ENCODE measurements around the gene TMEM50B. TPM values are rescaled to one million over a fixed set of nuclear protein-coding genes. Genes with fewer than 3 reads are reported as not detected.
A peak's percentile ranks its signal among the peaks of the same experiment; 100 is the strongest.

The TMEM50B gene
- total RNA-seq (10 to 100 TPM; 27.7 to 85.5 (median 41.4) TPM), polyA plus RNA-seq (100 to 1,000 TPM in 1 of 3 donors, 10 to 100 TPM in 2; 45.3 to 122 (median 53.3) TPM)
- long read RNA-seq, donor 1, transcript TMEM50B-210 (7 exons, 2,375 nt), result major isoform, 23 of 27 reads
- long read RNA-seq, donor 1, partial matches to known transcripts, result 0 of 27 reads
- long read RNA-seq, donor 1, other reads (novel, unspliced or antisense), result 0 of 27 reads
- long read RNA-seq, donor 2, transcript TMEM50B-210 (7 exons, 2,375 nt), result major isoform, 20 of 21 reads
- long read RNA-seq, donor 2, partial matches to known transcripts, result 0 of 21 reads
- long read RNA-seq, donor 2, other reads (novel, unspliced or antisense), result 0 of 21 reads
- long read RNA-seq, donor 3, transcript TMEM50B-210 (7 exons, 2,375 nt), result major isoform, 25 of 26 reads
- long read RNA-seq, donor 3, partial matches to known transcripts, result 0 of 26 reads
- long read RNA-seq, donor 3, other reads (novel, unspliced or antisense), result 0 of 26 reads
- long read RNA-seq, donor 4, transcript TMEM50B-210 (7 exons, 2,375 nt), result major isoform, 33 of 42 reads
- long read RNA-seq, donor 4, partial matches to known transcripts, result 2 of 42 reads
- long read RNA-seq, donor 4, other reads (novel, unspliced or antisense), result 7 of 42 reads
- long read RNA-seq, donor 5, transcript TMEM50B-210 (7 exons, 2,375 nt), result major isoform, 110 of 135 reads
- long read RNA-seq, donor 5, partial matches to known transcripts, result 3 of 135 reads
- long read RNA-seq, donor 5, other reads (novel, unspliced or antisense), result 18 of 135 reads
- long read RNA-seq, donor 6, transcript TMEM50B-210 (7 exons, 2,375 nt), result major isoform, 33 of 42 reads
- long read RNA-seq, donor 6, partial matches to known transcripts, result 1 of 42 reads
- long read RNA-seq, donor 6, other reads (novel, unspliced or antisense), result 3 of 42 reads
- long read RNA-seq, donor 7, transcript TMEM50B-210 (7 exons, 2,375 nt), result major isoform, 13 of 17 reads
- long read RNA-seq, donor 7, partial matches to known transcripts, result 0 of 17 reads
- long read RNA-seq, donor 7, other reads (novel, unspliced or antisense), result 0 of 17 reads
- long read RNA-seq, donor 8, transcript TMEM50B-210 (7 exons, 2,375 nt), result major isoform, 25 of 25 reads
- long read RNA-seq, donor 8, partial matches to known transcripts, result 0 of 25 reads
- long read RNA-seq, donor 8, other reads (novel, unspliced or antisense), result 0 of 25 reads
- long read RNA-seq, donor 9, transcript TMEM50B-210 (7 exons, 2,375 nt), result major isoform, 22 of 26 reads
- long read RNA-seq, donor 9, partial matches to known transcripts, result 0 of 26 reads
- long read RNA-seq, donor 9, other reads (novel, unspliced or antisense), result 0 of 26 reads
- long read RNA-seq, donor 10, partial matches to known transcripts, result 0 of 4 reads
- long read RNA-seq, donor 10, other reads (novel, unspliced or antisense), result 0 of 4 reads

DNA sequence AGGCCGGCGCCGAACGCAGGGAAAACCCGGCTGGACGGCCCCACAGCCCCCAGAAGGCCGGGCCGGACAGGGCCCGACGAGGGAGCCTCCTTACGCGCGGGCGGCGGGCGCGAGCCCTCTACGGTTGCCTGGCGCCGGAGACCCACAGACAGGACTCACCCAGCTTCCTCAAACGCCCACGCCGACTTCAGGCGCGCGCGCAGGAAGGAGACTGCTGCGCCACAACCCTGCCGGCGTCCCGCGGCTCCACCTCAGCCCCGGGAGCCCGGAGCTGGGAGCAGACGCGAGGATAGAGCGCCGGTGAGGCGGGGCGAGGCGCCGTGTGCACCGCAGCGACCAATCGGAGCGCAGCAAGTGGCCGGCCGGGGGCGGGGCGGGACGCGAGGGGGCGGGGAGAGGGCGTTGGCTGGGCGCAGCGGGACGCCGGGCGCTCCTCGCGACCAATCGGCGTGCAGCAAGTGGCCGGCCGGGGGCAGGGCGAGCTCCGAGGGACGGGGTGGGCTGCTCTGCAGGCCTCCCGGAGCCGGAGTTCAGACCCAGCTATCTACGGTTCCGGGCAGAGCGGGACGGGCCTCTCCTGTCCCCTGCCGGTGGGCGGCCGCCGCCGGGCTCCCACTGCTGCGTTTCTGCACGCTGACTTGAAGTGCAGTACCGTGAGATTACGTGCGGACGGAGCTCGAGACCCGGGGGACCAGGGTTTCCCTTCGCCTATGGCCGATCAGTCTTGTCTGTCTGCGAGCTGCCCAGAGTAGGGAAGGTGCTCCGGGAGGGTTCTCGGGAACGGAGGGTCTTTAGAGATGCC is at the start of gene TMEM50B:
Gene TMEM50B, minus strand, starts transcription at position 296 of the 802 bp plus-strand sequence. CDS start 11,089 bp downstream, outside the sequence.
- peaks cover 0 to 16% of the 10 kb centered on the region in 2 donors for H3K4me1 ChIP-seq (replicated peaks in 1 of 2)
- TF ChIP-seq, protein P1, sequence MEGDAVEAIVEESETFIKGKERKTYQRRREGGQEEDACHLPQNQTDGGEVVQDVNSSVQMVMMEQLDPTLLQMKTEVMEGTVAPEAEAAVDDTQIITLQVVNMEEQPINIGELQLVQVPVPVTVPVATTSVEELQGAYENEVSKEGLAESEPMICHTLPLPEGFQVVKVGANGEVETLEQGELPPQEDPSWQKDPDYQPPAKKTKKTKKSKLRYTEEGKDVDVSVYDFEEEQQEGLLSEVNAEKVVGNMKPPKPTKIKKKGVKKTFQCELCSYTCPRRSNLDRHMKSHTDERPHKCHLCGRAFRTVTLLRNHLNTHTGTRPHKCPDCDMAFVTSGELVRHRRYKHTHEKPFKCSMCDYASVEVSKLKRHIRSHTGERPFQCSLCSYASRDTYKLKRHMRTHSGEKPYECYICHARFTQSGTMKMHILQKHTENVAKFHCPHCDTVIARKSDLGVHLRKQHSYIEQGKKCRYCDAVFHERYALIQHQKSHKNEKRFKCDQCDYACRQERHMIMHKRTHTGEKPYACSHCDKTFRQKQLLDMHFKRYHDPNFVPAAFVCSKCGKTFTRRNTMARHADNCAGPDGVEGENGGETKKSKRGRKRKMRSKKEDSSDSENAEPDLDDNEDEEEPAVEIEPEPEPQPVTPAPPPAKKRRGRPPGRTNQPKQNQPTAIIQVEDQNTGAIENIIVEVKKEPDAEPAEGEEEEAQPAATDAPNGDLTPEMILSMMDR (IDR thresholded peaks at IDR 0.05), result peak; percentile 17 to 71 (median 60)
- peak; percentile 92 to 96 for TF ChIP-seq POLR2A (IDR thresholded peaks at IDR 0.05)
- H3K9me3 ChIP-seq (replicated peaks in 1 of 3), result no peaks in the 10 kb centered on the region
- DNase-seq, result peak; percentile 96 to 98 (median 97)
- no peaks in the 10 kb centered on the region for H3K36me3 ChIP-seq (replicated peaks in 1 of 2)
- H3K4me3 ChIP-seq, result peak within 1 kb of the TSS; percentile 31 to 92 (median 88)
- peak within 1 kb of the TSS; percentile 93 to 99 (median 97) for H3K27ac ChIP-seq
- no peaks in the 10 kb centered on the region for H3K27me3 ChIP-seq
- WGBS, 4 donors, result 0% methylated on average over 8 to 93 of the region's 93 CpGs
- intact Hi-C loops (cut with DNase I), result no loop called here

DNA sequence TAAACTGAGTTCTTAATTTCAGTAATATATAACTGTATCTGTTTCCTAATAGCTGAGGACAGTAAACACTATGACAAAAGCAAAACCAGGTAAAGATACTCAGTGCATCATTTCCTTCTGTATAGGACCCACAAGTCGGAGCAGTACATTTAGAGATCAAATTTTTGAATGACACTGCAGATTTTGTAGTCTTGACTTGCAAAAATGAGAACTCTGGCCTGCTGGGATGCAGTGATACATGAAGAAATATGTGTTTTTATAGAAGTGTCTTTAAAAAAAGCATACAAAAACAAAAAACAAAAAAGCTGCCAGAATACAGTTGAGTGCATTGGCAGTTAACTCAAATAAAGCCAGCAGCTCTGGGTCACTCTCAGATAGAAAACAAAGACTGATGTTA is 43.2 kb upstream of the TMEM50B start:
- intact Hi-C loops (cut with DNase I), result no loop called here

DNA sequence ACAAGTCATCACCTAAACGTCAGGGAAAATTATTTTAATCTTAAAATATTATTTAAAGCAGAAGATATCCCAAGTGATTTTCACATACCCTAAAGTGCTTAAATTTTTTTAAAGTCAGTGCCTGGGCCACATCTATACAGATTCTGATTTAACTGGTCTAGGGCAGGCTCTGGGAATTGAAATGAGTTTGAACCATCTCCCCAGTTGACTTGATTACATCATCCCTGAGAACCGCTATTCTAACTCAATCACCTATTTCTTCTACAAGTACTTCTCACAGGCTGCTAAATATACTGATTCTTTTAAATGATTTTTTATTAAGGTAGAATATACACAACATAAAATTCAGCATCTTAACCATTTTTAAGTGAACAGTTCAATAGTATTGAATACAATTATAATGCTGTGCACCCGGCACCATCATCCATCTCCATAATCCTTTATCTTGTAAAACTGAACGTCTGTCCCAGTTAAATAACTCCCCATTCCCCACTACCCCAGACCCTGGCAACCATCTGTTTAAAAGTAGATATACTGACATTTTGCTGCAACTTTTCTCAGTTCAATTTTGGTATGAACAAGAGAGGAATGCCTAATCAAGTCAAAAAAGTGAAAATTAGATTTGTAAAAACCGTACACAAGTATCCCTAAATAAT is 42.7 kb upstream of the TMEM50B start:
- no peaks in the 10 kb centered on the region for H3K4me1 ChIP-seq (replicated peaks in 1 of 2)
- intact Hi-C loops (cut with DNase I), result no loop called here
- H3K9me3 ChIP-seq (replicated peaks in 1 of 3), result no peaks in the 10 kb centered on the region
- no peak for DNase-seq
- TF ChIP-seq, protein P1 (IDR thresholded peaks at IDR 0.05), result no peak
- no peak for TF ChIP-seq POLR2A (IDR thresholded peaks at IDR 0.05)
- H3K27ac ChIP-seq, result no peak overlapping the region
- no peak overlapping the region for H3K4me3 ChIP-seq
- H3K36me3 ChIP-seq (replicated peaks in 1 of 2), result peaks cover 0 to 37% of the 10 kb centered on the region in 2 donors
- 82 to 91% (median 87%) methylated on average over 5 of the region's 5 CpGs for WGBS, 4 donors
- H3K27me3 ChIP-seq, result no peaks in the 10 kb centered on the region

More for the DNA sequence above, 43.2 kb upstream of the TMEM50B start:
- WGBS, 4 donors, result 69 to 85% (median 76%) methylated on average over 1 of the region's 1 CpG
- Histone ChIP-seq H3K9me3 (replicated peaks in 1 of 3) (no peaks in the 10 kb centered on the region), H3K4me1 (replicated peaks in 1 of 2) (no peaks in the 10 kb centered on the region), H3K27ac (no peak overlapping the region), H3K4me3 (no peak overlapping the region), H3K27me3 (no peaks in the 10 kb centered on the region), H3K36me3 (replicated peaks in 1 of 2) (peaks cover 0 to 42% of the 10 kb centered on the region in 2 donors)
- TF ChIP-seq, protein P1 (IDR thresholded peaks at IDR 0.05), result no peak
- TF ChIP-seq POLR2A (IDR thresholded peaks at IDR 0.05), result no peak
- DNase-seq, result no peak
